ENCODE measurements around the gene SUSD6.
"Not testable (repeated sequence)": the region's sequence is repeated elsewhere in the genome, so short reads cannot be mapped to it uniquely, and the experiment has no call there.

DNA sequence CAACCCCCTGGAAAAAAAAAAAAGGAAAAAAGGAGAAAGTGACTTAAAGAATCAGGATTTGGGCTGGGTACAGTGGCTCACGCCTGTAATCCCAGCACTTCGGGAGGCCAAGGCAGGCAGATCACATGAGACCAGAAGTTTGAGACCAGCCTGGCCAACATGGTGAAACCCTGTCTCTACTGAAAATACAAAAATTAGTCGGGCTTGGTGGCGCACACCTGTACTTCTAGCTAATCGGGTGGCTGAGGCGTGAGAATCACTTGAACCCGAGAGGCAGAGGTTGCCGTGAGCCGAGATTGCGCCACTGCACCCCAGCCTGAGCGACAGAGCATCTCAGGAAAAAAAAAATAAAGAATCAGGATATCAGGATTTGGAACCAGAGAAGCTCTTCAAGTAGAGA, 36.2 kb downstream of the SUSD6 start:
- not testable (repeated sequence) for TF ChIP-seq CTCF (conservative IDR thresholded peaks at IDR 0.05); ZFX (IDR thresholded peaks at IDR 0.05)
